ENCODE measurements around the gene PLXNA3.
"Not testable (repeated sequence)": the region's sequence is repeated elsewhere in the genome, so short reads cannot be mapped to it uniquely, and the experiment has no call there.

Gene PLXNA3

GRCh38 chrX:154482786-154483185 lies 24.7 kb downstream of the PLXNA3 start:
- DNase-seq: no peak

GRCh38 chrX:154483325-154483724 lies 25.2 kb downstream of the PLXNA3 start:
- DNase-seq: no peak

DNA sequence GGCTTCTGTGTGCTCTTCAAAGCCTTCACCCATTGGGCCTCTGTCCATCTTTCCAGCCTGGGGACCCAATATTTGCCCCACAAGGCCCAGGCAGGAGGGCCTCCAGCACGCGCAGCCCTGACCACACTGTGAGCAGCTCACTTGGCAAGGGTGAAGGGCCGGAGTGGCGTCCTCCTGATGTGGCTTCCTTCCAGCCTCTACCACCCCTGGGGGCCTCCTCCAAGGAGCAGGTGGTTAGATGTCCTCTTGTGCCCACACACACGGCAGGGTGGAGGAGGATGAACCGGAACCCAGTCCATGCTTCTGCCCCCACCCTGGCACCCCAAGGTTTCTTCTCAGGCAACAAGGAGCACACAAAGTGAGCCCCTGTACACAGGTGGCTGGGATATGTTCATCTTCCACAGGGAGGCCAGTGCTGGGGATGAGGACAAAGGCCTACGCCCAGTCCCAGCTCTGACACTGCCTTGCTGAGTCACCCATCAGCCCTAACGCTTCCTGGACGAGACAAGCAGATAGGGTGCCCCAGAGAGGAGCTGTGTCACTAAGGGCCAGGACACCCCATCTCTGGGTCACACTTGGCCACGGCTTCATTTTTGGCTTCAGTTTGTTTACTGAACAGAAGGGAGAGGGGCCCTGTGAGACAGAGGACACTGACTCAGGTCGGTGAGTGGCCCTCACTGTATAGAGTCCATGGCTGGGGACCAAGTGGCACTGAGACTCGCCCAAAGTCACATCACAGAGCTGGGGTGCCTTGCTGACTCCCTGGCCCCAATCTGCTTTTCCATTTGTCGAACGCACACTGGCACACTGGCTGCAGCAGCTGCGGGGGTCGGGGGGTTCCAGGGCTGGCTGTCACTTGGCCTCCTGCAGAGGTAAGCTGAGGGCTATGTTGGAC lies 26.4 kb downstream of the PLXNA3 start:
- DNase-seq: no peak

DNA sequence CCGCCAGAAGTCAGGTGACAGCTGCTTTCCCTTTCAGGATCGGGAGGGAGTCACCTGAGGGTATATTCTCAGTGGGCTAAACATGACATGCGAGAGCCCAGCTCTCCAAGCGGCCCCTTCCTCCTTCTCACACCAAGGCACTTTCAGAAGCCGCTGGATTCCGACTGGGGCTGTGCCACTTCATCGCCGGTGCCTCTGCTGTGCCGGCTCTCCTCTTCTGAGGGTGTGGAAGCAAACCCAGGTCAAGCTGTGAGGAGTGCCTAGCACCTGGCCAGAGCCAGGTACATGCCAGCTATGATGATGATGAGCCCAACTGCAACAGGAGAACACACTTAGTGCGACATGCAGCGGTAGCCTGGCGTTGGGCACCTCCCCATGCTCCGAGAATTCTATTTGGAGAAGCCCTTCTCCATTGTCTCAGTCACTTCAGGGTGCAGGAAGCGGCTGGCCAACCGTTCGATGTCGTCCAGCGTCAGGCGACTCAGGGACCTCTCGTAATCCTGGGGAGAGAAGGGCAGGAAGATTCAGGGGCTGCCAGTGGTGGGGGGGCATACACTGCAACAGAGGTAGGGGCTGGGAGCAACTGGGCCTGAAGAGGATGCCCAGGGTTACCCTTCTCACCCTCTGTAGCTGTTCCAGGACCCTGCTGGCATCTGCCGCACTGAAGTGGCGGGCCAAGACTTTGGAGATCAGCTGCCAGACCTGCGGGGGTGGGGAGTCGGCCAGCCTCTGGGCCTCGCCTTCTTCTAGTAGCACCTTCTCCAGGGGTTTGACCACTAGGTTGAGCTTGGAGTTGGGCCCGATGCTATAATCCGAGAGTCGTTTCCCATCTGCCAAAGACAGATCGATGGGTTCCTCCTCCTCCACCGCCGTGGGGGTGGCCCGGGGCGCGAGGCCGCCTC lies 27.3 kb downstream of the PLXNA3 start:
- no peak for DNase-seq

DNA sequence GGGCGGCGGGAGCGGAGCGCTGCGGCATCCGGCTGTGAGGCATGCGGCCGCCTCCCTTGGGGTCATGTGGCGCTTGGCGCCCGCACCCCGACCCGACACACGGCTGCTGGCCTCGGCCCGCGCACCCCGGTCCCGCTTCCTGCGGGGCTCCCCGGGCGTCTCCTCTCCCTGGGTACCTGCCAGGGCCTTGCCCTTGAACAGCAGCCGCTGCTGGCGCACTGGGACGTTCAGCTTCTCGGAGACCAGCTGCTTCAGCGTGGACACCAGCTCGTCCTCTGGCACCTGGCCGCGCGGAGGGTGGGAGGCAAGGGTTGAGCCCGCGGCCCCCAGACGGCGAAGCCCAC lies 27.9 kb downstream of the PLXNA3 start:
- no peak for DNase-seq

GRCh38 chrX:154486396-154487207 lies 28.5 kb downstream of the PLXNA3 start, which contains the start of gene UBL4A:
TSS of gene UBL4A (minus strand) at chrX:154486615. CDS start at chrX:154486584, 31 bp downstream.
- no peak for DNase-seq

GRCh38 chrX:154487518-154488290 lies 29.6 kb downstream of the PLXNA3 start:
- DNase-seq: no peak

GRCh38 chrX:154488336-154489075 lies 30.4 kb downstream of the PLXNA3 start:
- DNase-seq: no peak

DNA sequence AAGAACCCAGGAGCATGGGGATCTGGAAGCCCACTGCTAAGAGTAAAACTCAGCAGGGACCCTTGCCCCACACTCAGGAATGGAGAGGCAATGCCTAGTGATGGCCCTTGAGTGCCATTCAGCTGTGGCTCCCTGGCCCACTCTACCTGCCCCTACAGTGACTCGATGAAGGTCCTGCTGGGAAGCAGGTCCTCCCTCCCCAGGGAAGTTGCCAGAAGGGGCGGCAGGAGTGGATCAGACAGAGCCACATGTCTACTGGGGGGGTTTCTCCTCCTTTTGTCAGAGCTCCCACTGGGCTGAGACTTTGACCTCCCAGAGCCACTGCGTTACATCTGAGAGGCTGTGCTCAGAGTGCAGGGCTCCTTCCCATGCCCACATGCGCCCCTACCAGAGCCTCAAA lies 31.1 kb downstream of the PLXNA3 start:
- DNase-seq: no peak

DNA sequence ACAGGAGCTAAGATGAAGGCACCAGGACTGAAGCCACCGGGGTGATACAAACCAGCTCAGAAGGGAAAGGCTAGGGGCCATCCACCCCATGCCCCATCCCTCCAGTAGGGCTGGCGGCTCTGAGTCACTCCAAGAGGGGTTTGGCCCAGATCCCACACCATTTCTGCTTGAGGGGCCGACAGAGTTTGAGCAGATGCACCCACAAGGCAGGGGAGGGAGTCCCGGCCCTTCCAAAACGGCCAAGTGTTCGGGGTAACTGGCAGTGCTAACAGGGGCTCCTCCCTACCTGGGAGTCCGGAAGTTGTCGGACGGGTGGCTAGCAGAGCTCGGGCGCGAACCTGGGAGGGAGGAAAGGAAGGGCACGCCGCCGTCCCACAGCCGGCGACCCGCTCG lies 31.9 kb downstream of the PLXNA3 start:
- DNase-seq: no peak

GRCh38 chrX:154490414-154491083 lies 32.5 kb downstream of the PLXNA3 start, which contains the start of gene SLC10A3:
TSS of gene SLC10A3 (minus strand) at chrX:154490629. CDS start at chrX:154488940, 1,689 bp downstream.
- DNase-seq: peak; percentile 82

GRCh38 chrX:154494715-154495114 lies 36.6 kb downstream of the PLXNA3 start:
- DNase-seq: no peak

DNA sequence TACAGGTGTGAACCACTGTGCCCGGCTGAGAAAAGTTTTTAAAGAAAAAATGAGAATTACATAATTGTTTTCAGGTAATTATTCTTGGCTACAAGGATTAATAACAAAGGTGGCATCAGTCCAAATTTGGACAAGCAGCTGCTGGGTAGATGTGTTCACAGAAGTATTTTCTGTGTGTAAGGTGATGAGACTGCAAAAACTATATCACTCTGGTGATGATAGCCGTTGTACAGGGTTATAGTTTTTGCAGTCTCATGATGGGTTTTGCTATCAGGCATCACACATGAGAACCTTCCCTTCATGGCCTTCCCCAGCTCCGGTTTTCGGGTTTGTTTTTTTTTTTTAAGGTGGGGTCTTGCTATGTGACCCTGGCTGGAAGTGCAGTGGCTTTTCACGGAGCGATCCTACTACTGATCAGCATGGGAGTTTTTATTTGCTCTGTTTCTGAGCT lies 37.4 kb downstream of the PLXNA3 start:
- no peak for DNase-seq

DNA sequence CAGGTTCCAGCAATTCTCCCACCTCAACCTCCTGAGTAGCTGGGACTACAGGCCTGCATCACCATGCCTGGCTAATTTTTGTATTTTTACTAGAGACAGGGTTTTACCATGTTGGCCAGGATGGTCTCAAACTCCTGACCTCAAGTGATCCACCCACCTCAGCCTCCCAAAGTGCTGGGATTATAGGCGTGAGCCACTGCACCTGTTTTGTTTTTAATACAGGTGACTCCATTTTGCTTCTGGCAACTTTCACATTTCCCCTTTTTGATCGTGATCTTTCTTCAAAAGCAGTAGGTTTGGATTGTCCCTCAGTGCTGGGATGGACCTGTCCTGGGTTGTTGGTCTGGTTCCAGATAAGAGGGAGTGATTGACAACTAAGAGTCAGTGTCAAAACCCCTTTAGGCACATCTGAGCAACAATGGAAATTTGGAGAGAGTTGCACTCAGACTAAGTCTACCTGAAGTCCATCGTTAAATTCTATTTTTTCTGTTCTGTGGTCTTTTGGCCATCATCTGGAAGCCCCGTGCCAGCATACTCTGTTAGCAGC lies 38.6 kb downstream of the PLXNA3 start:
- DNase-seq: not testable (repeated sequence)

DNA sequence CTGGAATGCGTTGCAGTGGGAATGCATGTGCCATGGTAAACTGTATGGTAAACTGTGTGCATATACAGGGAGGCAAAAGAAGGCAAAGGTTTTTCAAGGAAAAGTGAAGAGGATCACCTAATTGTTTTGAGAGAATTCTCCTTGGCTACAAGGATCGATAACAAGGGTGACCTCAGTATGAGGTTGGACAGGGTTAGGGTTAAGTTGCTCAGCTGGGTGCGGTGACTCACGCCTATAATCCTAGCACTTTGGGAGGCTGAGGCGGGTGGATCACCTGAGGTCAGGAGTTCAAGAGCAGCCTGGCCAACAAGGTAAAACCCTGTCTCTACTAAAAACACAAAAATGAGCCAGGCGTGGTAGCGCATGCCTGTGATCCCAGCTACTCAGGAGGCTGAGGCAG lies 43.3 kb downstream of the PLXNA3 start:
- not testable (repeated sequence) for DNase-seq

GRCh38 chrX:154502098-154502497 lies 44.0 kb downstream of the PLXNA3 start:
- no peak for DNase-seq

- no peak for DNase-seq
These were observed 44.9 kb downstream of the PLXNA3 start for GRCh38 chrX:154502989-154503388.

DNA sequence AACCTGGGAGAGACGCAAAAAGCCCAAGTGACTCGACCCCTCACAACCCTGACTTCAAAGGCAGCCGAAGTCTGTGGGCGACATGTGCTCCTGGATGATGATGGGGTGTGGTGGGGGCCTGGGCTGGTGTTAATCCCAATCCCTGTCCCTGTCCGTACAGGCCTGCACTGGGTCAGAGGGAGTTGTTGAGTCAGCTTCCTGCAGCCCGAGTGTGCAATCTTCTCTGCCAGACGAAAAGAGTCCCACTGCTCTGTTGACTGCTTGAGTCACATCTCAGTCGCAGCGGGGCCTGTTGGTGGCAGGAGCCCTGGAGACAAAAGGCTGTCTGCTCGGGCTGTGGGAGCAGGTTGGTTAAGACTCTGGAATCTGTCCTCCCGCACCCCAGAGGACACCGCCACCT lies 47.7 kb downstream of the PLXNA3 start:
- DNase-seq: no peak

DNA sequence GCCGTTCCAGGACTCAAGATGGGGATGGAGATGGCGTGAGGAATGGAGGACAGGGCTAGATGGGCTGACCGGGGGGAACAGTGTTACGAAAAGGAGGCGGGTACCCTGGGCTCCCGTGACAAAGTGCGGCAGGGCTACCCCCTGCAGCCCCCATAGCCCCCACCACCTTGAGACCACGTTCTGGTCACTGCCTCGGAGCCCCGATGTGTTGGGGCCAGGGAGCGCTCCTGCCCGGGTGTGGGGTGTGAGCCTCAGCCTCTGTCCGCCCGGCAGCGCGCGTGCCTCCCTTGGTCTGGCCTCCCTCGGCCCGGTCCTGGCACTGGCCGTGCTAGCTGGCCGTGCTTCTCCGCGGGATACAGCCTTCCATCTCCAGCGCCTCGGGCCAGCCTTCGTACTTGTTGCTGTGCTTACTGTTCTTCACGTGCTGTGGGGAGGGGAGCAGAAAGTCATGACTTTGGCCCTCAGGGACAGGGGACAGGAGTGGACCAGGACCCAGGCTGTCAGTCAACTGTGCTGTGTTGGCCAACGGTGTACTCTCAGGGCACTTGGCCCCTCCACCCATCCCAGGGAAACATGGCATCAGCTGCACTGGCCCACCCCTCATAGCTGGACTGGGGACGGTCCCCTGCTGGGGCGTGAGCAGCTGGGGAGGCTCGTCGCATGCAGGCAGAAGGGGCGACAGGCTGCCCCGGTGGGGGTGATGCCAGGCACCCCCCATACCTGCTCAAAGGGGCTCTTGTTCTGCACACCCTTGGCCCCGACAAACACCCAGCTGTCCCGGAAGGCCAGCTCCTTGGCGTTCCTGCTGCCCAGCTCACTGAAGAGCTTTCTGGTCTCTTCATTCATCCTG lies 48.6 kb downstream of the PLXNA3 start:
- no peak for DNase-seq
